HG02943 (cell line): Measurements from ENCODE around the gene HHAT.

Experiments
- ATAC-seq: cut with Tn5 transposase; IDR thresholded peaks from one replicate; pipeline ENCODE4 v1.9.1; 2021; ENCODE audit warnings: mild to moderate bottlenecking, low read depth, moderate library complexity; ENCODE audit not compliant: unreplicated experiment

Gene HHAT

DNA sequence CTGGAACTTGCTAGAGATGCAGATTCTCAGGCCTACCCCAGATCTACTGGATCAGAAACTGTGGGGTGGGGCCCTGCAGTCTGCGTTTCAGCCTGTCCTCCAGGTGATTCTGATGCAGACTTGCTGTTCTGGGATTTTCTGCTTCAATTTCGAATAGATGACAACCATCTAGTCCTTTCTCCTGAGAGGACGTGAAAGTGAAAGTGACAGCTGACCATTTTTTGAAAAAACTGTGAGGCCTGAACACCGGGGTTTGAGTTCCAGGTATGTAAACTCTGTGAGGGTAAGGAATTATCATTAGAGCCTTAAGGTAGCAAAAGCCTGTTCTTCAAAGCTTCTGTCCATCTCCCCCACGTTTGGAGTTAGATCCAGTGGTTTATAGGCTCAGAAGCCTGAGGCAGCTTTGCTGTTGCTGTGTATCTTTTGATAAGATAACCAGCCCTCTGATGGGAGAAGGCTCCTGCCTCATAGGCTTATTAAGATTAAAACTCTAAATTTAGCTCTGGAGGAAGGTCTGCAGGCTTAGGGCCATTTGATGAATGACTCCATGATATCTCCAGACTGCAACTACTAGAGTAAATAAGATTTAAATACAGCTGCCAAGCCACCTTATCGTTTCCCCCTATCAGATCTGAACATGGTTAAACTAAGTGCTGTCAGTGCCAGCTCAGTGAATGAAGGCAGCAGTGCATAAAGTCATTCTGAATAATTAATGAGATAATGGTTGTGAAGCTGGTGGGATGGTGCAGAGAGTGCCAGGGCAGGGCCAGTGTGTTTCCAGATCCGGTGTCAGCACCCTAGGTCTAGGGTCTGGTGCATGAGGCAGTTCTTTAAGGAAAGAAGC, 335.2 kb downstream of the HHAT start:
- ATAC-seq, result no peak

DNA sequence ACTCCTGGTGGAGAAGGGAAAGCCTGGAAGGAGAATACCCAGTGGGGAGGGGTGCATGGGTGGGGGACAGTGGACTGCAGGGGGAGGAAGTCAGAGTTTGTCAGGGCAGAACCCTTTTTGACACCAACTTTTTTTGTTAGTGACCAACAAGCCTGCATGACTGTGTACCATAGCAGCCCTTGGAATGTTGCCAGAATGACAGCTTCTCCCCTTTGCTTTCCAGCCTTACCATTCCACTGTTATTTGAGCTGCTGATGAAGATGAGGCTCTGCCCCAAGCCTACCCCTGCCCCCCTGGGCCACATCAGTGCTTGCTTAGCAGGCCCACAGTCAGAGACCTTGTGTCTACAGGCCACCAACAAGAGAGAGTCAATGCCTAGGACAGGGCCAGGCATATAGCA, 341.2 kb downstream of the HHAT start:
- ATAC-seq, result no peak

DNA sequence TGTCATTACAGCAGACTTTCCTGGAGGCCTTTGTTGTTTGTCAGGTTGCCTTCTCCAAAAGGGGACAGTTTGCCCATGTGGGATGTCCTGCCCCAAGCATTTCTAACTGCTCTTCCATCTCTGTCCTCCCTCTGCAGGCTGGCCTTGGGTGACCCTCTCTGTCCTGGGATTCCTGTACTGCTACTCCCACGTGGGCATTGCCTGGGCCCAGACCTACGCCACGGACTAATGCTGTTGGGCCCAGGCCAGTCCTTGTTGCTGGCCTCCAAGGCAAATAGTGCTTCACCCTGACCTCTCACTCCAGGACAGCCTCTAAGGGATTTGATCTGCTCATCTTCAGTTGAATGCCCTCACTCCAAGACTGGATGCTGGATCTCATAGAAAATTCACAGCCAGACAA, 345.4 kb downstream of the HHAT start:
- ATAC-seq, result no peak

DNA sequence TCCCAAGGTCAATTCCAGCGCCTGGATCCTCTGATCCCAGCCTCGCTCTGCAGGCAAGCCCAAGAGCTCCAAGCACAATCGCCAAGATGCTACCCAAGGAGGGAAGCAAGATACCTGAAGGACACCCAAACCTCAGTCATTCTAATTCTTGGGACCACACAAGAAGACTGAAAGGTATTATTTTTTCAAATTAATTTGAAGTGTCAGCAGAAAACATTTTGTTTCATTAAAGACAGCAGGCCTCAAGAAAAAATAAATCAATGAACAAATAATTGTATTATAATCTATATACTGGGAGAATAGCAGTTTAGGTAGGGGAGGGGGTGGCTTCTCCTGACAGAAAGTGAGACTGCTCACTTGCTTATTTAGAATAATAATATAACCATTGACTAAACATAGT, 347.8 kb downstream of the HHAT start:
- ATAC-seq, result no peak

- ATAC-seq, result no peak
Measured at GRCh38 chr1:210677533-210677932, 348.8 kb downstream of the HHAT start.

DNA sequence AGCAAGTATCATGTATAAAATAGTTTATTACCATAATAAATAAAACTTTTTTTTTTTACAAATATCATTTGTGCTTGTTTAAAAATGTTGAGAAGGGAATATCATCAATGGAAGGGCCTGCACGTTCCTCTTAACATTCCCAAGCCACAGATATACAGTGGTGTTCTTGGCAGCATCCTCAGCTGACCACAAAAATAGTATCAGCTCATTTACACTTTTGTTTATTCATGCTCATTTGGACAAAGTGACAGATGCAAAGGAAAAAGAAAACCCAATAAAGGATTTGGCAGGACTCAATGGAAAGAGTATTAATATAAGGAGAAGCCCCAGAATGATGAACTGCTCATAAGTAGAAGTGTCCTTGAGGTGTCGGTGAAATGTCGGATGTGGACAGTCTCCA, 349.6 kb downstream of the HHAT start:
- ATAC-seq, result no peak

DNA sequence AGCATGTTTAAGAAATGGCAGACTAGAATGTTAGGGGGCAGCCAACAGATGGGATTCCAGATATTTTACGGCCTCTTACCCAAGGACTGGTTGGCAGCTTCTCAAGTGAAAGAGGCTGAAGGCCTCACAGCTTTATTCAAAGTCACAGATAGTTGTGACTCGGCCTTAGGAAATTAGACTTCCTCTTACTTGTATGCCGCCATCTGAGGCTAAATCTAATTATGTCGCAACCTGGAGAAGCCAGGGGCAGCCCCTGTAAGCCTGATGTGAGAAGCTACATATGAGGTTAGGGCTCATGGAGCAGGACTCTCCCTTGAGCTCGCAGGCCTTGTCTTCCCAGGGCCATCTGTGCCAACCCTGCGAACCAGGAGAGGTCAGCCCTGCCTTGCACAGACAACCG, 352.5 kb downstream of the HHAT start:
- ATAC-seq, result no peak

DNA sequence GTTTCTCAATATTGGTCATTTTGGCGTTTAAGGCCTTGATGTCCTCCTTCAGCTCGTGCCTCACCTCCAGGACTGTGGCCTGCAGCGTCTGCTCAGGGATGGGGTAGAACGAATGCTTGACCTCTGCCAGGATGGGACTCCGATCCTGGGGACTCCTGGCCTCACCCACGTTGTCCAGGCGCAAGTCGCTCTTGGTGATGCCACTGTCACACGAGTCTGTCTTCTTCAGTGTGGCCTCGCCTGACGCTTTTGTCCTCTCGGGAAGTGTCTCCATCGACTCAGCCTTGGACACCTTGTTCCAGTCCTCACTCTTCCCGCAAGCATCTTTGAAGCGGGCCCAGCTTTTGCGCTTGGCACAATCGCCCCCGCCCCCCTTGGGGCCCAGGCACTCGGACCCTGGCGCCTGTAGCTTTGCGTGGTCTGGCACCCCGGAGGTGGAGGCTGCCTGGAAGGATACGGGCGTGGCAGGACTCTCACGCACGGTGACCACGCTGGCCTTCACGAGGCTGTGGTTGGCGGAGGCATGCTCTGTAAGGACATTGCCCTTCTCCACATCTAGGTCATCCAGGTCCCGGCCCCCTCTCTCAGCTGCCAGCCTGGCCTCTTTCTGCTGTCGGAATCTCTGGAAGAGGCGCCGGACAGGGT, 354.8 kb downstream of the HHAT start:
- no peak for ATAC-seq

DNA sequence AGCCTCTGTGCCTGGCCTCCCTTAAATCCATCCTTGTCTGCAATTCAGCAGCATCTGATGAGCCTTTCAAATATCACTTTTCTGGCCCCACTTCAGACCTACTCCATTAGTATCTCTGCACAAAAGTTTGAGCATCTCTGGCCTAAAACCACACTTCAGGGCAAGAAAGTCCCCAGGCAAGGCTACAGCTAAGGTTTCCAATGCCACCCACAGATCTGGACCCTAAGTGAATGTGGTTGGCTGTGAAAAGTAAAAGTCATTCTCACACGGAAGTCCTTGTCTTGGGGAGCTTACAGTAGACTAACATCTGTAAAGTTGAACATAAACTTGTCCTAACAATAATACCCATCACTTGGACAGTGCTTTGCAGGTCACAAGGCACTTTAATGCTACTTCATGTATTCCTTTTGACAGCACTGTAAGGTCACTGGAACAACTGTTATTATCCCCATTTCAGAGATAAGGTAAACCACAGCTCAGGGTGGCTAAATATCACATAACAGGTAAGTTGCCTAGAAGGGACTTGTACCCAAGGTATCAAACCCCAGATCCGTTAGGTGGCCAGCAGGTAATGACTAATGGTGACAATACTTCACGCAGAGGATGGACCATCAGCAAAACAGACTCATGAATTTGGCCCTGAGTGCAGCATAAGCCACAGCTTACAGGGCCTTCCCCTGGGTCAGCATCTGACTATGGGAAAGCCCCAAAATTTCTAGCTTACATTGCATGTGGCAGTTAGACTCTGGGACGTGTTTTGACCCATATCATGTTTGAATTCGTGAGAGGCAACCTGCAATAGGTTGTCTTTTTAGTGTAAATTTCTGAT, 356.0 kb downstream of the HHAT start:
- peak; percentile 67 for ATAC-seq

- ATAC-seq, result no peak
Measured at GRCh38 chr1:210685295-210685650, 356.6 kb downstream of the HHAT start.

DNA sequence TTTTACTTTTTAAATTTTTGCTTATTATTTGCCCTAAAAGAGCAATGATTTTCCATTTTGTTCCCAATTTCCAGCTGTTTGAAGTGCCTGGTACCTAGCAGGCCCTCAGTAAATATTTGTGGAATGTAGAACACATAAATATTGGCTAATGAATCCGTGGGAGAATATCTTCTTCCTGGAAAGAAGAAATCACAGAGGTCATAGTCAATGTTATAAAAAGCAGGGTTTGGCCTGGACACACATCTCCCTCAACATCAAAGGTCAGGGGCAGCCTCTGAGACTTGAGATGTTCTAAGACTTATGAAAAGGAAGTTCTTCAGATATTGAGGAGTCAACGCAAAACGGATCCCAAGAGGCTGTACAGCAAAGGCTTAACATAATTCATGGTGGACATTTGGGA, 358.1 kb downstream of the HHAT start:
- no peak for ATAC-seq

- no peak for ATAC-seq
Measured at GRCh38 chr1:210687582-210688279, 359.0 kb downstream of the HHAT start.

- ATAC-seq, result no peak
Measured at GRCh38 chr1:210688512-210689234, 360.0 kb downstream of the HHAT start.

DNA sequence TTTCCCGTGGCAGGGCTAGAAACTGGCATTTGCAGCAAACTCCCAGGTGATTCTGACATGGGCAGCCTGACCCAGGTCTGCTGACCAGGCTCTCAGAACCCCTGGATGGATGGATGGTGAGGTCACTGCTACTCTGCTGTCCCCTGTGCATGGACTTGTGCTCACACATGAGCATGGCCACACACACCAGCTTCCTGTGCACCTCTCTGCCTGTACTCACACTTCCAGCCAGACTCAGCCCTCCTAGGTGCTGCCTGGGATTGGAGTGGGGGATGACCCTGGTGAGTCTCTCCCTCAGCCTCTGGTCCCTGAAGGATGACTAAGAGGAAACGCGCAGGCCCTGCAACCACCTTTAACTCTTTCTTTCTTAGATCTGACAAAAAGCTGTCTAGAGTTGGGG, 361.1 kb downstream of the HHAT start:
- ATAC-seq, result no peak

GRCh38 chr1:210690236-210690635, 361.5 kb downstream of the HHAT start:
- no peak for ATAC-seq

GRCh38 chr1:210691039-210691610, 362.4 kb downstream of the HHAT start:
- no peak for ATAC-seq

DNA sequence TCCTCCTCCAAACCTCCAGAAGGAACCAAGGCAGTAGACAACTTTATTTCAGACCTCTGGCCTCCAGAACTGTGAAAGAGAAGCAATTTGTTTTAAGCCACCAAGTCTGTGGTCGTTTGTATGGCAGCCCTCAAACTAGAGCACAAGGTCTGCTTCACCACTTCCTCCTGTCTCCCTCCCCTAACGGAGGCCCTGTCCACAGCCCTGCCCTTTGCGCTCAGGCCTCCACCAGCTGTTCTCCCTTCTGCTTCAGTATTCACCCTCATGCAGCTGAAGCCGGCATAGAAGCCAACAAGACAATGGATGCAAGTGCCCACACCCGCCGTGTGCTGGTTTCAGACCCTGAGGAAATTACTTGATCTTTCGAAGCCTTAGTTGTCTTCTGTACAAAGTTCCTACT, 364.1 kb downstream of the HHAT start:
- ATAC-seq, result peak; percentile 40

DNA sequence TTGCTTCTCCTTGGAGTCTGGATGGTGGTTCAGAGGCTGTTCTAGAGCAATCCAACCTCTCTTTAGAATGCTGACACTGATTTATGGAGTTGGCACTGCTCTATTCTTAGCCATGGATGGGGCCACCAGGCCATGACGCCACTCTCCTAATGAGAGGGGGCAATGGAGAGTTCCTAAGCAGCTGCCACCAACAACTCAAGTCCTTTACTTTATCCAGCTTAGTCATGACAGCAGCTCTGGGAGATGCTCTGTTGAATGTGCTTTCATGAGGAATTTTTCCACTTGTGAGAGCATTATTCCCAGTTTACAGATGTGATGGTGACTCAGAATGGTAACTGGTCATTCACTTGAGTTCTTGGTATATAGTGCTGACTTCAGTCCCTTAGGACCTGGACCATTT, 366.3 kb downstream of the HHAT start:
- no peak for ATAC-seq

- ATAC-seq, result peak; percentile 88
Measured at GRCh38 chr1:210696709-210697108, 368.0 kb downstream of the HHAT start.

- peak; percentile 3 for ATAC-seq
Measured at GRCh38 chr1:210697185-210697584, 368.5 kb downstream of the HHAT start.
